HFF-Myc (cell line): ENCODE measurements around the gene SYT17.

Source experiments
- DNase-seq: peaks from one replicate; pipeline ENCODE4 v3.0.0-alpha.2; 2011; ENCODE audit warnings: low read depth; ENCODE audit errors: extremely low read depth
- H3K4me3 ChIP-seq: replicated peaks from 2 replicates; pipeline ENCODE4 v1.5.1; 2011; ENCODE audit warnings: low read depth, mild to moderate bottlenecking, control low read depth, low read length
- CTCF ChIP-seq: IDR thresholded peaks from 2 replicates; pipeline ENCODE4 v1.5.1; 2012; ENCODE audit warnings: mild to moderate bottlenecking, low read depth, low read length, control low read depth; ENCODE audit errors: missing control alignments

Gene SYT17

GRCh38 chr16:19289811-19290485, 121.9 kb downstream of the SYT17 start:
- no peak for TF ChIP-seq CTCF
- DNase-seq, result no peak
- H3K4me3 ChIP-seq, result no peak overlapping the region

- DNase-seq, result no peak
- TF ChIP-seq CTCF, result no peak
- H3K4me3 ChIP-seq, result no peak overlapping the region
Measured at GRCh38 chr16:19290860-19291259, 122.8 kb downstream of the SYT17 start.

GRCh38 chr16:19291475-19291874, 123.4 kb downstream of the SYT17 start:
- TF ChIP-seq CTCF, result no peak
- DNase-seq, result no peak
- H3K4me3 ChIP-seq, result no peak overlapping the region

- no peak for DNase-seq
- no peak for TF ChIP-seq CTCF
- no peak overlapping the region for H3K4me3 ChIP-seq
Measured at GRCh38 chr16:19292186-19292585, 124.1 kb downstream of the SYT17 start.

- no peak overlapping the region for H3K4me3 ChIP-seq
- DNase-seq, result no peak
- no peak for TF ChIP-seq CTCF
Measured at GRCh38 chr16:19294156-19294649, 126.2 kb downstream of the SYT17 start.

GRCh38 chr16:19295393-19295792, 127.4 kb downstream of the SYT17 start:
- H3K4me3 ChIP-seq, result no peak overlapping the region
- DNase-seq, result no peak
- TF ChIP-seq CTCF, result no peak

GRCh38 chr16:19297454-19297853, 129.4 kb downstream of the SYT17 start:
- no peak for TF ChIP-seq CTCF
- no peak overlapping the region for H3K4me3 ChIP-seq
- DNase-seq, result no peak
